ENCODE measurements around the gene PALM2AKAP2. TPM values are rescaled to one million over a fixed set of nuclear protein-coding genes. Genes with fewer than 3 reads are reported as not detected.

The PALM2AKAP2 gene
- total and polyA plus RNA-seq, 10 donors = 0.03 to 1.7 (median 1.2) TPM; not detected in 5

DNA sequence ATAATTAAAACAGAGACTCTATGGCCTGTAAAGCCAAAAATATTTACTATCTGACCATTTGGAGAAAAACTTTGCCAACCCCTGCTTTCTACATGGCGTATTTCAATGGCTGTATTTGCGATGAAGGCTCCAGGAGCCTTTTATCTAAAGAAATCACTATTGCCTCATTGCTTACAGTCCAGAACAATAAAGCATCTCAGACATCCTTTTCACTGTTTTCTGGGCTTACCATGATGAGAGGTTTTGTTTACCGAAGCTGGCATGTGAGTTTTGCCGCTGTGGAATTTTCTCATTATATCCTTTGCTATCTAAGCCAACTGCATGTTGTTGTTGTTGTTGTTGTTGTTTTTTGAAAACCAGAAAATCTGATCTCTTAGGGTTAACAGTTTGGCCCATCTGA, 13.9 kb downstream of the PALM2AKAP2 start:
- Histone ChIP-seq H3K9me3 (no peaks in the 10 kb centered on the region), H3K4me3 (no peak overlapping the region), H3K27ac (no peak overlapping the region), H3K27me3 (replicated peaks in 1 of 7) (no peaks in the 10 kb centered on the region), H3K4me1 (no peaks in the 10 kb centered on the region), H3K36me3 (no peaks in the 10 kb centered on the region)
- 84 to 93% (median 88%) methylated on average over 4 of the region's 4 CpGs for WGBS, 5 donors
- TF ChIP-seq POLR2AphosphoS5 (IDR thresholded peaks at IDR 0.05) = no peak
- TF ChIP-seq POLR2A (IDR thresholded peaks at IDR 0.05) = no peak
- TF ChIP-seq, protein P1, sequence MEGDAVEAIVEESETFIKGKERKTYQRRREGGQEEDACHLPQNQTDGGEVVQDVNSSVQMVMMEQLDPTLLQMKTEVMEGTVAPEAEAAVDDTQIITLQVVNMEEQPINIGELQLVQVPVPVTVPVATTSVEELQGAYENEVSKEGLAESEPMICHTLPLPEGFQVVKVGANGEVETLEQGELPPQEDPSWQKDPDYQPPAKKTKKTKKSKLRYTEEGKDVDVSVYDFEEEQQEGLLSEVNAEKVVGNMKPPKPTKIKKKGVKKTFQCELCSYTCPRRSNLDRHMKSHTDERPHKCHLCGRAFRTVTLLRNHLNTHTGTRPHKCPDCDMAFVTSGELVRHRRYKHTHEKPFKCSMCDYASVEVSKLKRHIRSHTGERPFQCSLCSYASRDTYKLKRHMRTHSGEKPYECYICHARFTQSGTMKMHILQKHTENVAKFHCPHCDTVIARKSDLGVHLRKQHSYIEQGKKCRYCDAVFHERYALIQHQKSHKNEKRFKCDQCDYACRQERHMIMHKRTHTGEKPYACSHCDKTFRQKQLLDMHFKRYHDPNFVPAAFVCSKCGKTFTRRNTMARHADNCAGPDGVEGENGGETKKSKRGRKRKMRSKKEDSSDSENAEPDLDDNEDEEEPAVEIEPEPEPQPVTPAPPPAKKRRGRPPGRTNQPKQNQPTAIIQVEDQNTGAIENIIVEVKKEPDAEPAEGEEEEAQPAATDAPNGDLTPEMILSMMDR (IDR thresholded peaks at IDR 0.05 in 8 of 11, conservative IDR thresholded peaks at IDR 0.05 in 3 of 11) = no peak
- intact Hi-C loops (cut with DNase I; ENCODE audit: low total_unique reads) = no loop called here
- no peak for DNase-seq

DNA sequence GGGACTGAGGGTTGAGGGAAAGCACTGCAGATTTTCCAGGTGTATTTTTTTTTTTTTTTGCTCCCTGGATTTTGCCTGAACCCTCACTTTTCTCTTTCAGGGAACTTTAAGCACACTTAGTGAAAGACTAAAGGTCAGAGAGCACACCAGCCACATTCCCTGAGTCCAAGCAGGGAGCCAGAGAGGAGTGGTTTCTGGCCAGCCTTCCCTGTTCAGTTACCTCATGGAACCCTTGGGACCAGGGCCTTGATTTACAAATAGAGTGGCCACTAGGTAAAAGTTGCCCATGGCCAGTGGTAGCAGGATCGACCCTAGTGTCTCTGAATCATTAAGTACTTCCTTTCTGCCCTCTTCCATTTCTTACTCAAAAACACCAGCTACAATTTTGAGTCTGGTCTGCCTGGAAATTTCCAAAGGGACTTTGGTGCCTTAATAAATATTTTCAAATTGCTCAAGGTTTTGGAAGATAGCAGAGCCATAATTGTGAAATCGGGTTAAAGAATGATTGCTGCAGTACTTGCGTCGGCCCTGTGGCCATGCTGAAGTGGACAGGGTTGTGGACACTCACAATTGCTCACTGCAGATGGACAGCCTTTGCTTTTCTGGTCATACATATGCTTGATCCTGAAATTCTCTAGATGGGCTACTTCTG, 14.5 kb downstream of the PALM2AKAP2 start:
- no peaks in the 10 kb centered on the region for H3K27me3 ChIP-seq (replicated peaks in 1 of 7)
- WGBS, 5 donors = 76 to 90% (median 85%) methylated on average over 4 of the region's 4 CpGs
- H3K4me3 ChIP-seq = no peak overlapping the region
- intact Hi-C loops (cut with DNase I; ENCODE audit: low total_unique reads) = no loop called here
- DNase-seq = no peak
- H3K9me3 ChIP-seq = no peaks in the 10 kb centered on the region
- H3K27ac ChIP-seq = no peak overlapping the region
- H3K4me1 ChIP-seq = no peaks in the 10 kb centered on the region
- TF ChIP-seq POLR2AphosphoS5 (IDR thresholded peaks at IDR 0.05) (no peak), POLR2A (IDR thresholded peaks at IDR 0.05) (no peak)
- TF ChIP-seq, protein P1 (IDR thresholded peaks at IDR 0.05 in 8 of 11, conservative IDR thresholded peaks at IDR 0.05 in 3 of 11) = no peak
- H3K36me3 ChIP-seq = no peaks in the 10 kb centered on the region

DNA sequence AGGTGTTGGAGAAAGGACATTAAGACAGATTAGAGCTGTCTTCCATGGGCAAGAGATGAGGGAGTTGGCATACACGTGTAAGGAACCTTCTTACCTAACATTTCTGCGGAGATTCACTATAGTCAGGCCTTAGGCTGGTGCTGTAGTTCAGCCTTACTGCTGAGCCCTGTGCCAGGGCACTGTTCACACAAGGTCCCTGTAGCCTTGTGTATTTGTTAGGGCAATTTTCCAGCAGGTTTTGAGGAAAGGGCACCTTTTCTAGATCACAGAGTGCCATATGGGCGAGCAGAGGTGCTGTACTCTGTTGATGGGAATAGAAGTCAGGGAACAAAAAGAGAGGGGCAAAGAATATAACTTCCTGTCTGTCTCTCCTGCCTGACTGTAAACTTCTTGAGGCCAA, 15.6 kb downstream of the PALM2AKAP2 start:
- no peak for TF ChIP-seq POLR2AphosphoS5 (IDR thresholded peaks at IDR 0.05)
- no peak for TF ChIP-seq POLR2A (IDR thresholded peaks at IDR 0.05)
- TF ChIP-seq, protein P1 (IDR thresholded peaks at IDR 0.05 in 8 of 11, conservative IDR thresholded peaks at IDR 0.05 in 3 of 11) = no peak

DNA sequence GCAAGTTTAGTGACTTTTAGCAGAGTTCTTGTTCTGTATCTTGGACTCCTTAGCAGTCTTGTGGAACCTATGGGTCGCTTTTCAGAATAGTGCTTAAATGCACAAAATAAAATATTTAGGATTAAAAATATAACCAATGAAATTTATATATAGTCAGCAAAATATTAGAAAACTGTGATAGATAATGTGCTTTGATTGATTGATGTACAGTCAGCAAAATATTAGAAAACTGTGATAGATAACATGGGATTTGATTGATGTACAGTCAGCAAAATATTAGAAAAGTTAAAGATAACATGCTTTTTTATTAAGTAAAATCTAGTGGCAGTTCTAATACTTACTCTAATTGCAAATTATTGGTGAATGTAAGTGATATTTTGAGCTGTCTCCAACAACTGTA, 16.1 kb downstream of the PALM2AKAP2 start:
- Histone ChIP-seq H3K27ac (no peak overlapping the region), H3K9me3 (no peaks in the 10 kb centered on the region), H3K4me1 (no peaks in the 10 kb centered on the region), H3K4me3 (no peak overlapping the region), H3K27me3 (replicated peaks in 1 of 7) (no peaks in the 10 kb centered on the region), H3K36me3 (no peaks in the 10 kb centered on the region)
- no peak for TF ChIP-seq POLR2A (IDR thresholded peaks at IDR 0.05)
- TF ChIP-seq, protein P1 (IDR thresholded peaks at IDR 0.05 in 8 of 11, conservative IDR thresholded peaks at IDR 0.05 in 3 of 11) = no peak
- no peak for TF ChIP-seq POLR2AphosphoS5 (IDR thresholded peaks at IDR 0.05)
- 79 to 94% (median 81%) methylated on average over 1 of the region's 1 CpG for WGBS, 5 donors
- DNase-seq = no peak
- intact Hi-C loops (cut with DNase I; ENCODE audit: low total_unique reads) = no loop called here

More for the DNA sequence above, 15.6 kb downstream of the PALM2AKAP2 start:
- 57 to 83% (median 77%) methylated on average over 3 of the region's 3 CpGs for WGBS, 5 donors
- intact Hi-C loops (cut with DNase I; ENCODE audit: low total_unique reads) = no loop called here
- Histone ChIP-seq H3K36me3 (no peaks in the 10 kb centered on the region), H3K9me3 (no peaks in the 10 kb centered on the region), H3K4me1 (no peaks in the 10 kb centered on the region), H3K27me3 (replicated peaks in 1 of 7) (no peaks in the 10 kb centered on the region), H3K27ac (no peak overlapping the region), H3K4me3 (no peak overlapping the region)
- no peak for DNase-seq

Measured in spleen (tissue), 11 donors.